ENCODE data around the gene MB. TPM values are rescaled to one million over a fixed set of nuclear protein-coding genes. Genes with fewer than 3 reads are reported as not detected.

MB gene
- polyA plus RNA-seq, 1 donor (not counting 4 experiments of a cell fraction or from before 2014, with no cell fraction given): not detected

DNA sequence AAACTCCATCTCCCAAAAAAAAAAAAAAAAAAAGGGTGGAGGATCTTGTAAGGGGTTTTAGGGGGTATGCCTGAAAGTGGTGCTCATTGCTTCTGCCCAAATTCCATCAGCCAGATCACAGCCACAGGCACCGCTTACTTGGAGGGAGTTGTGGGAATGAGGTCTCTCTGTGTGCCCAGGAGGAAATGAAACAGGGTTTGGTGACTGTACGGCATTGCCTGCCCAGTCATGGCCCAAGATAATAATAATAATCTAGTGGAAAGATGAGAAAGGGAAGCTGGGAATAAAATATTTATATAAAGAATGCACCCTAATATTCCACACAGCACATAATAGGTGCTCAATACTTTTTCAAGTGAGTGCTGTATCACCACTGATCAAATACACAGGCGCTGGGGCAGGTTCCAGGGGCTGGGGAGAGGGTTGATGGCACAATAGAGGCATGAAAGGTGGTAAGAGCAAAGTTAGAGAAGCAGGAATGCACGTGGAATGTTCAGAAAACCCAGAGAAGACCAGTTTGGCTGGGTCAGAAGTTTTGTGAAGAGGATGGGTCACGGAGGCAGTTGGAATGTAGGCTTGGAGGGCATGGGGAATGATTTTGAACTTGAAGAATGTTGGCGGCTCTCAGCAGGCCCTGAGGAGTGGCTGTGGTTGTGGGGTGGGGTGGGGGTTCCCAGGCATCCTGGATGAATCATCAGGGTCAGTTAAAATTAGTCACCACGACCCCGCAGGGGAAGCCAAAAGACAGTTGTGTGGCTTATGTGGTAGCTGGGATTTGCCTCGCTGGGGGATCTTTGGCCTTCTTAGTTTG is 12.5 kb upstream of the MB start:
- peak; percentile 98 for DNase-seq (ENCODE audit: low read depth, low spot score)
- Histone ChIP-seq H3K9me1 (ENCODE audit: control insufficient read depth, extremely low read depth, insufficient read depth, low read length) (no peaks in the 10 kb centered on the region), H4K20me1 (ENCODE audit: control insufficient read depth, extremely low read depth, insufficient read depth, low read length) (no peaks in the 10 kb centered on the region), H3K9me3 (ENCODE audit: control insufficient read depth, low read depth, low read length) (no peaks in the 10 kb centered on the region), H3K9ac (ENCODE audit: control insufficient read depth, extremely low read depth, insufficient read depth, low read length) (peak overlapping the region; percentile 70), H2AFZ (ENCODE audit: control insufficient read depth, low read length) (peak overlapping the region; percentile 35), H3K79me2 (ENCODE audit: control insufficient read depth, insufficient read depth, low read length) (no peaks in the 10 kb centered on the region), H3K27ac (ENCODE audit: control insufficient read depth, insufficient read depth, low read length) (peak overlapping the region; percentile 90), H3K36me3 (ENCODE audit: control insufficient read depth in 2 of 2, extremely low read depth in 1 of 2, insufficient read depth in 2 of 2, low read length in 2 of 2) (no peaks in the 10 kb centered on the region), H3K4me2 (ENCODE audit: control insufficient read depth, extremely low read depth, insufficient read depth, low read depth, low read length) (peak overlapping the region; percentile 84), H3K27me3 (ENCODE audit: control insufficient read depth, extremely low read depth, insufficient read depth, low read length) (no peaks in the 10 kb centered on the region), H3K4me3 (ENCODE audit: control insufficient read depth in 2 of 3, extremely low read depth in 1 of 3, insufficient read depth in 2 of 3, low read depth in 1 of 3, low read length in 3 of 3) (peak overlapping the region in 2 of 3 experiments; percentile 15 to 43), H3K4me1 (ENCODE audit: control insufficient read depth, extremely low read depth, insufficient read depth, low read length) (peaks cover 24% of the 10 kb centered on the region)
- dilution Hi-C loops (cut with MboI; ENCODE audit: extremely low pct_ligation_motif_present, low sequenced_read_pairs): no loop called here
- peak; percentile 99 for FAIRE-seq
- TF ChIP-seq, protein P1, sequence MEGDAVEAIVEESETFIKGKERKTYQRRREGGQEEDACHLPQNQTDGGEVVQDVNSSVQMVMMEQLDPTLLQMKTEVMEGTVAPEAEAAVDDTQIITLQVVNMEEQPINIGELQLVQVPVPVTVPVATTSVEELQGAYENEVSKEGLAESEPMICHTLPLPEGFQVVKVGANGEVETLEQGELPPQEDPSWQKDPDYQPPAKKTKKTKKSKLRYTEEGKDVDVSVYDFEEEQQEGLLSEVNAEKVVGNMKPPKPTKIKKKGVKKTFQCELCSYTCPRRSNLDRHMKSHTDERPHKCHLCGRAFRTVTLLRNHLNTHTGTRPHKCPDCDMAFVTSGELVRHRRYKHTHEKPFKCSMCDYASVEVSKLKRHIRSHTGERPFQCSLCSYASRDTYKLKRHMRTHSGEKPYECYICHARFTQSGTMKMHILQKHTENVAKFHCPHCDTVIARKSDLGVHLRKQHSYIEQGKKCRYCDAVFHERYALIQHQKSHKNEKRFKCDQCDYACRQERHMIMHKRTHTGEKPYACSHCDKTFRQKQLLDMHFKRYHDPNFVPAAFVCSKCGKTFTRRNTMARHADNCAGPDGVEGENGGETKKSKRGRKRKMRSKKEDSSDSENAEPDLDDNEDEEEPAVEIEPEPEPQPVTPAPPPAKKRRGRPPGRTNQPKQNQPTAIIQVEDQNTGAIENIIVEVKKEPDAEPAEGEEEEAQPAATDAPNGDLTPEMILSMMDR (optimal IDR thresholded peaks at IDR 0.05 in 1 of 3, IDR thresholded peaks at IDR 0.05 in 1 of 3, conservative IDR thresholded peaks at IDR 0.05 in 1 of 3; ENCODE audit: extremely low read depth in 1 of 3, insufficient read depth in 2 of 3, low read length in 3 of 3): no peak
- TF ChIP-seq EZH2 (IDR thresholded peaks at IDR 0.05; ENCODE audit: low read length): no peak

DNA sequence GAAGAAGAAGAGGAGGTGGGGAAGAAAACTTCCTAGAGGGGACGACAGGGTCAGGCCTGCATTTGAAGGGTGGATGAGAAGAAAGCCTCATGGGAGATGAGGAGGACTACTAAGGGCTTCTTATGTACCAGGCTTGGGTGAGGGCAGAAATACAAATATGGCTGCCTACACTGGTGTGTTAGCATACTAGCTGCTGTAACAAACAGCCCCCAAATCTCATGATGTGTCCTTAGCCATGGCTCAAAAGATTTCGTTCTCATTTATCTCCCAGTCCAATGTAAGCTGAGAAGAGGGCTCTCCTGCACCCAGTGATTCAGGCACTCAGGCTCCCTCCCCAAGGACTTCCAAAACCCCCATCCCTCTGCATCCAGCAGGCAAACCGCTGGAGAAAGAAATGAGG is 11.6 kb upstream of the MB start:
- H2AFZ ChIP-seq (ENCODE audit: control insufficient read depth, low read length): no peak overlapping the region

More for the DNA sequence above, 11.6 kb upstream of the MB start:
- peaks cover 24% of the 10 kb centered on the region for H3K4me1 ChIP-seq (ENCODE audit: control insufficient read depth, extremely low read depth, insufficient read depth, low read length)
- peak overlapping the region; percentile 90 for H3K27ac ChIP-seq (ENCODE audit: control insufficient read depth, insufficient read depth, low read length)
- dilution Hi-C loops (cut with MboI; ENCODE audit: extremely low pct_ligation_motif_present, low sequenced_read_pairs): no loop called here
- no peaks in the 10 kb centered on the region for H3K36me3 ChIP-seq (ENCODE audit: control insufficient read depth in 2 of 2, extremely low read depth in 1 of 2, insufficient read depth in 2 of 2, low read length in 2 of 2)
- no peaks in the 10 kb centered on the region for H4K20me1 ChIP-seq (ENCODE audit: control insufficient read depth, extremely low read depth, insufficient read depth, low read length)
- DNase-seq (ENCODE audit: low read depth, low spot score) (no peak), FAIRE-seq (peak; percentile 69)
- H3K4me3 ChIP-seq (ENCODE audit: control insufficient read depth in 2 of 3, extremely low read depth in 1 of 3, insufficient read depth in 2 of 3, low read depth in 1 of 3, low read length in 3 of 3): no peak overlapping the region
- no peaks in the 10 kb centered on the region for H3K27me3 ChIP-seq (ENCODE audit: control insufficient read depth, extremely low read depth, insufficient read depth, low read length)
- TF ChIP-seq EZH2 (IDR thresholded peaks at IDR 0.05; ENCODE audit: low read length): no peak
- TF ChIP-seq, protein P1 (optimal IDR thresholded peaks at IDR 0.05 in 1 of 3, IDR thresholded peaks at IDR 0.05 in 1 of 3, conservative IDR thresholded peaks at IDR 0.05 in 1 of 3; ENCODE audit: extremely low read depth in 1 of 3, insufficient read depth in 2 of 3, low read length in 3 of 3): no peak
- H3K4me2 ChIP-seq (ENCODE audit: control insufficient read depth, extremely low read depth, insufficient read depth, low read depth, low read length): no peak overlapping the region
- H3K9ac ChIP-seq (ENCODE audit: control insufficient read depth, extremely low read depth, insufficient read depth, low read length): peak overlapping the region; percentile 70
- H3K79me2 ChIP-seq (ENCODE audit: control insufficient read depth, insufficient read depth, low read length): no peaks in the 10 kb centered on the region
- H3K9me3 ChIP-seq (ENCODE audit: control insufficient read depth, low read depth, low read length): no peaks in the 10 kb centered on the region
- no peaks in the 10 kb centered on the region for H3K9me1 ChIP-seq (ENCODE audit: control insufficient read depth, extremely low read depth, insufficient read depth, low read length)

Data from keratinocyte (primary cell).